ENCODE measurements around the gene MAP3K5.

MAP3K5 gene

DNA sequence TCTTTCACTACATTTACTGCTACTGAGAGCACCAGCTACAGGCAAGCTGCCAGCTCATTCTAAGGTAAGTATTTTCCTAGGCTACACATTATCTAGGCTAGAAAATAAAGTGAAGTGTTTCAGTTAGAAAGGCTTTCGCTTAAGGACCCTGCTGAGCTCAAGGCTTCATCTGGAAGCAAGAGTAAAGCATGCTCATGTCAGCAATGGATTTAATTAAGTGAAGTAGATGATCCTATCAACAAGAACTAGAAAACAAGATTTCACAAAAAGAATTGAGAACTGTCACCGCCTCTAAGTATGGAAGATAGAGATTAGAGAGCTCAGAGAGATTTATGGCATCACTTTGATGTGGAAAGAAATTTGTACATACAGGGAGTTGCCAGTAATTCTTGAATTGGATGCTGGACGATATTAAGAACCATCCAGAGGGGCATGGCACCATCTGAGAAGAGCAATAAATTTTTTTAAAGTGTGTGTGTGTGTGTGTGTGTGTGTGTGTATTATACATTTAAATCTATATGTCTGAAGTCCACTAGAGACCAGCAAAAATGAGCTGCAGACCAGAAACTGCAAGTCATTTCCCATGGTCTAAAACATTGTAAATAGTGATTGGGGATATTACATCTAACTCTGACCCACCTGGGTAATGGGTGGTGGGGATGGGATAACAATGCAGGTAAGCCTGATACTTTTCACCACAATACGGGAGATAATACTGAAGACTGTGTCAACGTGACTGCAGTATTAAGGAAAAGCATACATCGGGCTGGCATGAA lies 136.8 kb downstream of the MAP3K5 start:
- 97% methylated on average over 5 of the region's 6 CpGs for WGBS
- Histone ChIP-seq H3K79me1 (replicated peaks; ENCODE audit: low read length, poor library complexity, severe bottlenecking) (no peaks in the 10 kb centered on the region), H3K9me3 (ENCODE audit: control insufficient read depth, low read length) (no peaks in the 10 kb centered on the region), H3K23ac (ENCODE audit: low read length in 2 of 2) (no peak overlapping the region), H3K27ac (ENCODE audit: low read length, poor library complexity, severe bottlenecking) (no peak overlapping the region), H3K9ac (ENCODE audit: low read length) (no peak overlapping the region), H3K4me2 (ENCODE audit: low read length, poor library complexity, severe bottlenecking) (no peak overlapping the region), H3K18ac (ENCODE audit: low read depth in 1 of 2, low read length in 2 of 2) (no peak overlapping the region), H3K14ac (ENCODE audit: low read length in 2 of 2) (no peak overlapping the region), H2BK12ac (ENCODE audit: low read length in 2 of 2) (peak overlapping the region in 1 of 2 experiments; percentile 52), H3K4me1 (ENCODE audit: control insufficient read depth, insufficient read depth, low read depth, low read length) (peaks cover 1% of the 10 kb centered on the region), H2AFZ (ENCODE audit: low read depth, low read length) (no peak overlapping the region), H2BK15ac (ENCODE audit: low read depth, poor library complexity, severe bottlenecking) (no peak overlapping the region), H3K27me3 (ENCODE audit: control insufficient read depth in 1 of 2, insufficient read depth in 1 of 2, low read length in 2 of 2) (no peaks in the 10 kb centered on the region), H4K8ac (ENCODE audit: low read length) (no peak overlapping the region), H2AK5ac (ENCODE audit: low read length, severe bottlenecking) (no peak overlapping the region), H3K36me3 (ENCODE audit: control insufficient read depth in 1 of 2, insufficient read depth in 2 of 2, low read depth in 1 of 2, low read length in 2 of 2) (no peaks in the 10 kb centered on the region), H4K91ac (ENCODE audit: low read length) (no peak overlapping the region), H3K4ac (ENCODE audit: low read depth in 1 of 2, low read length in 2 of 2) (no peak overlapping the region), H3K4me3 (ENCODE audit: insufficient read depth in 1 of 2, low read depth in 1 of 2, low read length in 2 of 2) (no peak overlapping the region), H2BK120ac (ENCODE audit: low read depth, low read length) (no peak overlapping the region), H2BK5ac (ENCODE audit: low read depth, low read length, poor library complexity, severe bottlenecking) (no peak overlapping the region)
- no peak for DNase-seq

DNA sequence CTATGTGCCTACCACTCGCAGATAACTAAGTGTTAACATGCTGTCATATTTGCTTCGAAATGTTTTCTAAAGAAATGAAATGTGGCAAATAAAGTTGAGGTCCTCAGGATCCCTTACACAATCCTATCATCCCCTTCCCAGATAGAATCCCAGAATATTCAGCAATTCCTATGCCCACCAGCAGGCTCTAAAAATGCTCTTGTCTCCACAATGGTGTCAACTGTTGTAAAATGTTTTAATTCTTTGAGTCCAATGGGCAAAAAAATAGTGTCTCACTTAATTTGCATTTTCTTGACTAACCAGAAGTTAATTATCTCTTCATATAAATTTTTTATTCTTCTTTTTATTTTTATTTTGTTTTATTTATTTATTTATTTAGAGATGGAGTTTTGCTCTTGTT lies 138.2 kb downstream of the MAP3K5 start:
- no peak overlapping the region for H2BK12ac ChIP-seq (ENCODE audit: low read length in 2 of 2)
- H2AFZ ChIP-seq (ENCODE audit: low read depth, low read length): no peak overlapping the region
- H3K9ac ChIP-seq (ENCODE audit: low read length): no peak overlapping the region
- no peak overlapping the region for H3K4me2 ChIP-seq (ENCODE audit: low read length, poor library complexity, severe bottlenecking)
- H4K91ac ChIP-seq (ENCODE audit: low read length): no peak overlapping the region
- no peak overlapping the region for H2BK5ac ChIP-seq (ENCODE audit: low read depth, low read length, poor library complexity, severe bottlenecking)
- H3K14ac ChIP-seq (ENCODE audit: low read length in 2 of 2): no peak overlapping the region
- H3K36me3 ChIP-seq (ENCODE audit: control insufficient read depth in 1 of 2, insufficient read depth in 2 of 2, low read depth in 1 of 2, low read length in 2 of 2): no peaks in the 10 kb centered on the region
- no peak overlapping the region for H4K8ac ChIP-seq (ENCODE audit: low read length)
- DNase-seq: no peak
- H3K27ac ChIP-seq (ENCODE audit: low read length, poor library complexity, severe bottlenecking): no peak overlapping the region
- no peak overlapping the region for H3K18ac ChIP-seq (ENCODE audit: low read depth in 1 of 2, low read length in 2 of 2)
- no peak overlapping the region for H3K4ac ChIP-seq (ENCODE audit: low read depth in 1 of 2, low read length in 2 of 2)
- H3K4me1 ChIP-seq (ENCODE audit: control insufficient read depth, insufficient read depth, low read depth, low read length): peaks cover 1% of the 10 kb centered on the region
- WGBS: 92% methylated on average over 2 of the region's 2 CpGs
- no peak overlapping the region for H2AK5ac ChIP-seq (ENCODE audit: low read length, severe bottlenecking)
- H3K27me3 ChIP-seq (ENCODE audit: control insufficient read depth in 1 of 2, insufficient read depth in 1 of 2, low read length in 2 of 2): no peaks in the 10 kb centered on the region
- no peak overlapping the region for H2BK120ac ChIP-seq (ENCODE audit: low read depth, low read length)
- no peaks in the 10 kb centered on the region for H3K79me1 ChIP-seq (replicated peaks; ENCODE audit: low read length, poor library complexity, severe bottlenecking)
- H2BK15ac ChIP-seq (ENCODE audit: low read depth, poor library complexity, severe bottlenecking): no peak overlapping the region
- no peak overlapping the region for H3K23ac ChIP-seq (ENCODE audit: low read length in 2 of 2)
- H3K4me3 ChIP-seq (ENCODE audit: insufficient read depth in 1 of 2, low read depth in 1 of 2, low read length in 2 of 2): no peak overlapping the region
- H3K9me3 ChIP-seq (ENCODE audit: control insufficient read depth, low read length): no peaks in the 10 kb centered on the region

DNA sequence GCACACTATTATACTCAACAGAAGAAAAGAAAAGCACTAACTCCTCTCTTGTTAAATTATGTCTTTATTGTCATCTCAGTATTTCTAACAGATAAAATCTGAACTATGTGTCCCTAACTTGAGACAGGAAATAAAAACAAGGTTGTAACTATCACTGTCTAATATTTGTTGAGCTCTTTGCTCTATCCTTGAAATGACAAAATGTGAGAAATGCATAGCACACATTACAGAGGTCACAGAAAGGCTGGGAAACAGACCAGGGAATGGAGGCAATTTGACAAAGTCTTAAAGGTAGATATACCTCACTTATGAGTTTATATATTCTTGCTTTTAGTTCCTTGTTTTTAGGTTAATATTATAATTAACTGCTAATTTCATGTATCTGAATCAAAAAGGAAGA lies 139.6 kb downstream of the MAP3K5 start:
- H2AK5ac ChIP-seq (ENCODE audit: low read length, severe bottlenecking): no peak overlapping the region
- no peak overlapping the region for H3K4ac ChIP-seq (ENCODE audit: low read depth in 1 of 2, low read length in 2 of 2)
- H2BK15ac ChIP-seq (ENCODE audit: low read depth, poor library complexity, severe bottlenecking): no peak overlapping the region
- H2BK5ac ChIP-seq (ENCODE audit: low read depth, low read length, poor library complexity, severe bottlenecking): no peak overlapping the region
- no peak overlapping the region for H3K9ac ChIP-seq (ENCODE audit: low read length)
- H3K4me1 ChIP-seq (ENCODE audit: control insufficient read depth, insufficient read depth, low read depth, low read length): no peaks in the 10 kb centered on the region
- no peak overlapping the region for H3K4me2 ChIP-seq (ENCODE audit: low read length, poor library complexity, severe bottlenecking)
- no peaks in the 10 kb centered on the region for H3K79me1 ChIP-seq (replicated peaks; ENCODE audit: low read length, poor library complexity, severe bottlenecking)
- no peak overlapping the region for H3K4me3 ChIP-seq (ENCODE audit: insufficient read depth in 1 of 2, low read depth in 1 of 2, low read length in 2 of 2)
- no peak overlapping the region for H3K18ac ChIP-seq (ENCODE audit: low read depth in 1 of 2, low read length in 2 of 2)
- H2BK120ac ChIP-seq (ENCODE audit: low read depth, low read length): no peak overlapping the region
- H4K91ac ChIP-seq (ENCODE audit: low read length): no peak overlapping the region
- no peak for DNase-seq
- no peak overlapping the region for H3K23ac ChIP-seq (ENCODE audit: low read length in 2 of 2)
- H3K9me3 ChIP-seq (ENCODE audit: control insufficient read depth, low read length): no peaks in the 10 kb centered on the region
- H4K8ac ChIP-seq (ENCODE audit: low read length): no peak overlapping the region
- no peak overlapping the region for H2AFZ ChIP-seq (ENCODE audit: low read depth, low read length)
- no peaks in the 10 kb centered on the region for H3K36me3 ChIP-seq (ENCODE audit: control insufficient read depth in 1 of 2, insufficient read depth in 2 of 2, low read depth in 1 of 2, low read length in 2 of 2)
- no peak overlapping the region for H3K27ac ChIP-seq (ENCODE audit: low read length, poor library complexity, severe bottlenecking)
- no peak overlapping the region for H3K14ac ChIP-seq (ENCODE audit: low read length in 2 of 2)
- no peak overlapping the region for H2BK12ac ChIP-seq (ENCODE audit: low read length in 2 of 2)
- H3K27me3 ChIP-seq (ENCODE audit: control insufficient read depth in 1 of 2, insufficient read depth in 1 of 2, low read length in 2 of 2): no peaks in the 10 kb centered on the region

DNA sequence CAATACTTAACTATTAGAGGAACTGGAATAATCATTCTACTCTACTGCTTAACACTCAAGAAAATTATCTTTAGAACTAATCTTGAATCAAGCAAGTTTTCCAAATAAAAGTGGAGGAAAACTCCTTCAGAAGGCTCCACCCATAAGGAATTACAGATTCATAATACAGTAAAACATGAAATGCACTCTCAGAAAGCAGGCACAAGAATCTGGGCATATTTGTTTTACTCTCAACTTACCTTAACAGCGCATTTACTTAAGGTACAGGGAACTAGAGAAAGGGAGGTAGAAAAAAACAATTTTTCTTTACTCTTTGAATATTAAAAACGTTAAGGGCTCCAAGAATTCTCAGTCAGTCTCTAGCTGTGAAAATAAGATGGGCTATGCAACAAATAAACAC lies 140.3 kb downstream of the MAP3K5 start:
- no peak overlapping the region for H4K8ac ChIP-seq (ENCODE audit: low read length)
- H3K4ac ChIP-seq (ENCODE audit: low read depth in 1 of 2, low read length in 2 of 2): no peak overlapping the region

More for the DNA sequence above, 140.3 kb downstream of the MAP3K5 start:
- H2BK15ac ChIP-seq (ENCODE audit: low read depth, poor library complexity, severe bottlenecking): no peak overlapping the region
- no peaks in the 10 kb centered on the region for H3K27me3 ChIP-seq (ENCODE audit: control insufficient read depth in 1 of 2, insufficient read depth in 1 of 2, low read length in 2 of 2)
- H2BK12ac ChIP-seq (ENCODE audit: low read length in 2 of 2): no peak overlapping the region
- H3K9ac ChIP-seq (ENCODE audit: low read length): no peak overlapping the region
- no peaks in the 10 kb centered on the region for H3K79me1 ChIP-seq (replicated peaks; ENCODE audit: low read length, poor library complexity, severe bottlenecking)
- DNase-seq: no peak
- H2BK120ac ChIP-seq (ENCODE audit: low read depth, low read length): no peak overlapping the region
- no peak overlapping the region for H3K4me2 ChIP-seq (ENCODE audit: low read length, poor library complexity, severe bottlenecking)
- H4K91ac ChIP-seq (ENCODE audit: low read length): no peak overlapping the region
- H2AK5ac ChIP-seq (ENCODE audit: low read length, severe bottlenecking): no peak overlapping the region
- no peak overlapping the region for H3K14ac ChIP-seq (ENCODE audit: low read length in 2 of 2)
- no peak overlapping the region for H2AFZ ChIP-seq (ENCODE audit: low read depth, low read length)
- no peak overlapping the region for H3K27ac ChIP-seq (ENCODE audit: low read length, poor library complexity, severe bottlenecking)
- H3K36me3 ChIP-seq (ENCODE audit: control insufficient read depth in 1 of 2, insufficient read depth in 2 of 2, low read depth in 1 of 2, low read length in 2 of 2): no peaks in the 10 kb centered on the region
- no peak overlapping the region for H2BK5ac ChIP-seq (ENCODE audit: low read depth, low read length, poor library complexity, severe bottlenecking)
- no peaks in the 10 kb centered on the region for H3K4me1 ChIP-seq (ENCODE audit: control insufficient read depth, insufficient read depth, low read depth, low read length)
- no peak overlapping the region for H3K4me3 ChIP-seq (ENCODE audit: insufficient read depth in 1 of 2, low read depth in 1 of 2, low read length in 2 of 2)
- no peak overlapping the region for H3K23ac ChIP-seq (ENCODE audit: low read length in 2 of 2)
- 89% methylated on average over 1 of the region's 2 CpGs for WGBS
- no peaks in the 10 kb centered on the region for H3K9me3 ChIP-seq (ENCODE audit: control insufficient read depth, low read length)
- H3K18ac ChIP-seq (ENCODE audit: low read depth in 1 of 2, low read length in 2 of 2): no peak overlapping the region
